SHP77 treated with DMSO at 0.1 percent for 48 hours (cell line): ENCODE results near the gene URM1.
A peak's percentile ranks its signal among the peaks of the same experiment; 100 is the strongest.

Experiments
- DNase-seq: peaks from one replicate; lab custom pipeline; 2025; lab: John Stamatoyannopoulos, UW

URM1 gene

DNA sequence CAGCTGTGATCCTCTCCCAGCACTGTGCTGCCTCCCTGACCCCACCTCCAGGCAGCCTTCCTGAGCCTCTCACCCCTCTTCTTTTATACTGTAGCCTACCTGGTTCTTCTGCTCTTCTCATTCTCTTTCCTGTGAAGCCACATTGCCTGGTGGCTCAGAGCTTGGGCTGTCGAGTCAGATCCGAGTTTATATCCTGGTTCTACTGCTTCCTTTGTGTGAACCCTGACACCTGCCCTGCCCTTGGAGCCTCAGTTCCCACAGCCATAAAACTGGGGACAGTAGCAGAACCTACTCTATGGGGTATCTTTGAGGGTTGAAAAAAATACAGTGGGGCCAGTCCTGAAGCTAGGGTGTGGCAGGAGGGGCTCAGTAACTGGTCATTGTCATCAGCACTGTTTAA lies 22.0 kb upstream of the URM1 start:
- no peak for DNase-seq

DNA sequence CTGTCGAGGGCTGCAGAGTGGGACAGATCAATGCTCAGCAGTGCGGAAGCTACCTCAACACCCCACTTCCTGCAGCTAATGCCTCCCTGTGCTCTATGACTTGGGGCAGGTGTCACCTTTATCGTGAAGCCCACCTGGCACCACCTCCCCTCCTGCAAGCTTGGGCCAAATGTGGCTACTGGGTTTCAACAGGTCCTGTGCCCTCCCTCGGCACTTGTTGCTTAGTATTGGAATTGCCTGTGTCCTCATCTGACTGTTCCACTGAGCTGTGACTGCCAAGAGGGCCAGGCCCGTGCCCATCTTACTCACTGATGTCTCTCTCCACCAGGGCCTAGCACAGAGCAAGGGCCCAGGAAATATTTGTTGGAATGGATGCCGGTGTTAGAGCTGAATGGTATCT lies 21.4 kb upstream of the URM1 start:
- DNase-seq = no peak

DNA sequence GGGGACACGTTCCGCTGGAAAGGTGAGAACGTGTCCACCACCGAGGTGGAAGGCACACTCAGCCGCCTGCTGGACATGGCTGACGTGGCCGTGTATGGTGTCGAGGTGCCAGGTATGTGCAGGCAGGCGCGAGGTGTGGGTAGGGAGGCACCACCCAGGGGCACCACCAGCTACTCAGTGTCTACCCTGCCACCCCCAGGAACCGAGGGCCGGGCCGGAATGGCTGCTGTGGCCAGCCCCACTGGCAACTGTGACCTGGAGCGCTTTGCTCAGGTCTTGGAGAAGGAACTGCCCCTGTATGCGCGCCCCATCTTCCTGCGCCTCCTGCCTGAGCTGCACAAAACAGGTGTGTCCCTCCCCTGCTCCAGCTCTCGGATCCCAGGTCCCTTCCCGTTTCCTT lies 15.7 kb upstream of the URM1 start:
- DNase-seq = no peak

DNA sequence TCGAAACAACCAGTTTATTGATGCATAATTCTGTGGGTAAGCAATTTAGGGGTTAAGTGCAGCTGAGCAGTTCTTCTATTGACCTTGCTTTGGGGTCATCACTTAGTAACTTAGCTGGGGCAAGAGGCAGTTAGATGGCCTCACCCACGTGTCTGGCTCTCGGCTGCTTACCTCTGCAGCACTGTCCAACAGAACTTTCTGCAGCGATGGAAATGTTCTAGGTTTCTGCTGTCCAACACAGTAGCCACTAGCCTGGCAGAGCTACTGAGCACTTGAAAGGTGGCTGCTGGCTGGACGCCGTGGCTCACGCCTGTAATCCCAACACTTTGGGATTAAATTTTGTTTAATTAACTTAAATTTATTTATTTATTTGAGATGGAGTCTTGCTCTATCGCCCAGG lies 13.1 kb upstream of the URM1 start:
- no peak for DNase-seq

GRCh38 chr9:128358861-128359260 lies 12.3 kb upstream of the URM1 start:
- no peak for DNase-seq

DNA sequence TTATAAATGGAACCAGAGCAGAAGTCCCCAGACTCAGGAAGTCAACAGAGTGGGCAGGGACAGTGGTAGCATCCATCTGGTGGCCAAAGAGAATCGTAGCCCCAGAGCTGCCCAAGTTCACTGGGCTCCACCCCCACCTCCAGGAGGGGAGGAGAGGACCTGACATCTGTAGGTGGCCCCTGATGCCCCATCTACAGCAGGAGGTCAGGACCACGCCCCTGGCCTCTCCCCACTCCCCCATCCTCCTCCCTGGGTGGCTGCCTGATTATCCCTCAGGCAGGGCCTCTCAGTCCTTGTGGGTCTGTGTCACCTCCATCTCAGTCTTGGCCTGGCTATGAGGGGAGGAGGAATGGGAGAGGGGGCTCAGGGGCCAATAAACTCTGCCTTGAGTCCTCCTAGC lies 10.3 kb upstream of the URM1 start:
- DNase-seq = no peak

DNA sequence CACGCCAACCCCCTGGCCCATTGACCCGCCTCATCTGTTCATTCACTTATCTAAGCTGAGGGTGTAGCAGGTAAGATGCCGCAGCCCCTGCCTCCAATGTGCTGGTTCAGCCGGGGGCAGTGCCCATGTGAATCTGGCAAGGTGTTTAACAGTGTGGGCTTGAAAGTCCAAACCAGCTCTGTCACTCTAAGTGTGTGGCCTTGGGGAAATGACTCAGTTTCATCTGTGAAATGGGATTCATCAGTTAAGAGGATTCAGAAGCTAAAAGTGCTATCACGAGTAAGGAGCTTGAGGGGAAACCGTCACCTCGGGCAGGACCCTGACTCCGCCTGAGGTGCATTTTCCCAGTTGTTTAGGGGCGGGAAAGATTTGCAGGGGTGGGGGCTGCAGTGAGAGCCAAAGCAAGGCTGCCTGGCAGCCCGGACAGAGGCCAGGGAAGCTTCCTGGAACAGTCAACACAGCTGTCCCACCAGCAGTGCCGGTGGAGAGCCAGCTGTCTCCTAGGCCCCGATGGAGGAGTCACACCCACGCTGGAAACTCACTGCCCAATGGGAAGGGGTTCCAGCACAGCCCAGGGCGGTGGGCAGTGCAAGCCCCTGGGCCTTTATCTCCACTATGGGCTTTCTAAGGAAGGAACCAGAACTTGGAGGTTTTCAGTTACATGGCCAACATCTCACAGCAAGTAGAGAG lies 9.7 kb upstream of the URM1 start:
- peak; percentile 64 for DNase-seq

DNA sequence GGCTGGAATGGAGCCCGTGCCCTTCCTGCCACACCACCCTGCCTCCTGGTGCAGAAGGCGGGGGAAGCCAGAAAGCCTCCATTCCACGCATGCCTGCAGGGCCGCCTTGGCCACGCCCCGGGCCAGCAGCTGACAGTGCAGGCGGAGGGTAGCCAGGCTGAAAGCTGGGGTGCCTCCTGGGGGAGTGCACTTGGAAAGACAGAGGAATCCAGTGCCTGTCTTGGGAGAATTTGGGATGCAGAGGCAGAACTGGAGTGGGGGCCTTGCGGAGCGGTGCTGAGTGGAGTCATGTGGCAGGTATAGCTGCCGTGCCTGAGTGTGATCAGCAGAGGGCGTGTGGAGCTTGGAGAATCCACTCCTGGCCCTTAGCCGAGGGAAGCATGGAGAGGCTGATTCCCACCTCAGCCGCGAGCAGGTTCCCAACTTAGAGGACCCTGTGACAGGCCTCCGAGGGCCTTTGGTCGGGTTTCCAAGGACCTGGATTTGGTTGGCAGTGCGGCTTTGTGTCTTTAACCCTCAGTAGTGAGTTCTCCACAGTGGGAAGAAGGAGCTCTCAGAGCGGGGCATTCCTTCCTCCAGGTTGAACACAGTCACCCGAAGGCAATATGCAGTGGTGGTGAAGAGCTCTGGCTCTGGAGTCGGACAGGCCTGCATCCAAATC lies 9.1 kb upstream of the URM1 start:
- DNase-seq = peak; percentile 76

DNA sequence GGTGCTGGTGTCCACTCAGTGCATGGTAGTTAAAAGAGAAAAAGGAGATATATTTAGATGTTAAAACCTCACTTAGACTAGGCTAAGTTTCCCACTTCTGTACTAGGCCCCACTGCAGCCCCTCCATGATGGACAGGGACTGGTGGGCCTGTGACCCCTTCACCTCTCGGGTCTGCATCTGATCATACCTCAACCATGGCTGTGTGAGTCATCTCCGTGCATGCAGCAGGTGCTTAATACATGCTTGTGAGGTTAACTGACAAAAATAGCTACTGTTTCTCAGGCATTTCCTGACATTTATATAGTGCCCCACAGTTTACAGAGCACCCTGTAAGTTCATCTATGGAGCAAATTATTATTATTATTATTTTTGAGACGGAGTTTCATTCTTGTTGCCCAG lies 8.4 kb upstream of the URM1 start:
- DNase-seq = no peak

DNA sequence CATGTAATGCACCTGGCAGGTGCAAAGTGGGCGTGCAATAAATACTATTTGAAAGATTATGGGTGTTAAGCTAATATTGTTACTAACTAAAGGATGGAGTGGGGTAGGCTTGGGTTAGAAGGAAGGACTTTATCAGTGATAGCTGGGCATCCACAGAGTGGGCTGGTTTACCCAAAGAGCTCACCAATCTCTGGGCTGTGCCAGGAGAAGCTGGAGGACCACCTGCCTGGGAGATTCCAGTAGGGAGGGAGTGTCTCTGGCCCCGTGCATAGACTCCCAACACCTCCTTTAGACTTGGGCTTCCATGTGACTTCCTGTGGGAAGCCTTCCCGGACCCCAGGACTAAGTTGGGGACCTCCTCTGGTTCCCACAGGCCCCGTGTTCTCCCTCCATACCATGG lies 5.6 kb upstream of the URM1 start:
- no peak for DNase-seq

DNA sequence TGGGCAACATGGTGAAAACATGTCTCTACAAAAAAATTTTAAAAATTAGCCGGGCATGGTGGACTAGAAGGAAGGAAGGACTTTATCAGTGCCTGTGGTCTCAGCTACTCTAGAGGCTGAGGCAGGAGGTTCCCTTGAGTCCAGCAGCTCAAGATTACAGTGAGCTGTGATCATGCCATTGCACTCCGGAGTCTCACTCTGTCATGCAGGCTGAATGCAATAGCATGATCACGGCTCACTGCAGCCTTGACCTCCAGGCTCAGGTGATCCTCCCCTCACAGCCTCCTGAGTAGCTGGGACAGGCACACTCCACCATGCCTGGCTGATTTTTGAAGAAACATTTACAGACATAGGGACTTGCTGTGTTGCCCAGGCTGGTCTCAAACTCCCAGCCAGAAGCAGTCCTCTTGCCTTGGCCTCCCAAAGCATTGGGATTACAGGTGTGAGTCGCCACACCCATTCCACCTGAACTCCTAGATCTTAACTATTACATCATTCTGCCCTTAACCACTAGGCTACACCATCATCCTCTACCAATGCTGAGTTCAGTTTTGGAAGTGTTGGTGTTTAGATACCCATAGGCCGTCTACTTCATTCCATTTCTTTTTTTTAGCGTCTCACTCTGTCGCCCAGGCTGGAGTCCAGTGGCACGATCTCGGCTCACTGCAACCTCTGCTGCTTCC lies 2.0 kb upstream of the URM1 start:
- no peak for DNase-seq

GRCh38 chr9:128370367-128370751 lies 815 bp upstream of the URM1 start:
- DNase-seq = no peak

DNA sequence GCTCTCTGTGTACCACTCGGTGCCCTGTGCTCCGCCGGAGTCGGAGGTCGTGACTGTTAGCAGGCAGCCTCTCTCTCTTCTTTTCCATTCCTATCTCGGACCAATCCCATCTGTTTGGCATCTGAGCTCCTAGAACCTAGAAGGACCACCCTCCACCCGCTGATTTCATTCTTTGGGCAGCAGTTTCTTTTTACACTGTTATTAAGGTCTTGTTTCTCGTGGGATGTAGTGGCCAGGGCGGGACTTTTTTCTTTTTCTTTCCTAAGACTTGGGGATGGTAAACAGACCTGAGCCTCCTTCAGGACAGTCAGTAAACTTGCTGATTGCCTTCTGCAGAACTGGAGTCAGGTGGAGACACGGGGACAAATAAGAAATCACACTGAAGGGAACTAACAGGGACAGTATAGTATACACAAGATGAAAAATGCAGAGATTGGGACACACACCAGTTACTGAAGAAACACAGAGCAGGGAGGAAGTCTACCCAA lies 500 bp downstream of the URM1 start:
- no peak for DNase-seq

DNA sequence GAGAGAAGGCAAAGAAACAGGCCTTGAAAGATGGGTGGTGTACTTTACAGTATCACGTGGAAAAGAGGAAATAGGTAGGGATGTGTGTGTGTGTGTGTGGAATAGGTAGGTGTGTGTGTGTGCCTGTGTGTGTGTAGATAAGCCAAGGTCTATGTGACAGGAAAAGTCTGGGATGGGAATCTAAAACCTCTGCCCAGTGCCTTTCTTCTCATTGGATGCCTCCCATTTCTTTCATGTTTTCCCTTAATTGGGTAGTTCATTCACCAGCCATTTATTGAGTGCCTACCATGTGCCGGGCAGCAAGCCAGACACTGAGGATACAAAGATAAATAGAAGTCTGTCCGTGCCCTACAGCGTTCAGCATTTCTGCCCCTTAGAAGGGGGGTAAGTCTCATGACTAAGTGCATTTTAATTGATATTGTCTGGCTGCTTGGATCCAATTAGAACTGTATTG lies 1.0 kb downstream of the URM1 start:
- no peak for DNase-seq

DNA sequence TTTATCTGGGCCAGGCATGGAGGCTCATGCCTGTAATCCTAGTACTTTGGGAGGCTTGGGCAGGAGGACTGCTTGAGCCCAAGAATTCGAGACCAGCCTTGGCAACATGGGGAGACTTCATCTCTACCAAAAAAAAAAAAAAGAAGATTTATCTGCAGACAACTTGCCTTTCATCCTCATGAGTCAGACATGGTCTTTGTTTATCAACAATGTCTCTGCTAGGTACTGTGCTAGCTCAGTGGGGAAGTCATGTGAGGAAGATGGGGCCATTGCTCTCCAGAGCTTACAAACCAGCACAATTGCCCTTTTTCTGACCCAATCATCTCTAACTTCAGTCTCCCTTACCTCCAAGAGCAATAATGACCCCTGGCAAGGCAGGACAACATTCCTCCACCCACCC lies 1.6 kb downstream of the URM1 start:
- no peak for DNase-seq

DNA sequence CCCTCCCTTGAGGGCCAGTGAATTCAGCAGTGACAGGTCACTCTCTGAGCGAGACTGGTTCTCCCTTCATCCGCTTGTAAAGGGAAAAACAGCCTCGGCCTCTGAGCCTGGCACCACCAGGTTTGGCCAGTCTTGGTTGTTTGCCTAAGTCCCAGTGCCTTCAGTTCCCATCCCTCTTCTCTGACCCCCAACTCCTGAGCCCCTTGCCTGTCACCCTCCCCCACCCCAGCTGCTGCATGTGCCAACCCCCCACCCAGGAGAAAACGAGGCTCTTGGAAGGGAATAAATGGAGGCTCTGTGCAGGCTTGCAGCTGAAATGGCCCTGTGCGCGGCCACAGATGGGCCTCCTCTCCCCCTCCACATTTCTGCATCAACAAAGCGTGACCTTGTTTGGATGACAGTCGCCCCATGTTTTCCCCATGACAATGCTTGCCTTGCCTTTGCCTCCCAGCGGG lies 3.1 kb downstream of the URM1 start:
- DNase-seq = no peak

- no peak for DNase-seq
Measured at GRCh38 chr9:128375865-128376264, 4.7 kb downstream of the URM1 start.

- no peak for DNase-seq
Measured at GRCh38 chr9:128382261-128382660, 11.1 kb downstream of the URM1 start.

- DNase-seq = no peak
Measured at GRCh38 chr9:128383007-128383753, 12.0 kb downstream of the URM1 start.

DNA sequence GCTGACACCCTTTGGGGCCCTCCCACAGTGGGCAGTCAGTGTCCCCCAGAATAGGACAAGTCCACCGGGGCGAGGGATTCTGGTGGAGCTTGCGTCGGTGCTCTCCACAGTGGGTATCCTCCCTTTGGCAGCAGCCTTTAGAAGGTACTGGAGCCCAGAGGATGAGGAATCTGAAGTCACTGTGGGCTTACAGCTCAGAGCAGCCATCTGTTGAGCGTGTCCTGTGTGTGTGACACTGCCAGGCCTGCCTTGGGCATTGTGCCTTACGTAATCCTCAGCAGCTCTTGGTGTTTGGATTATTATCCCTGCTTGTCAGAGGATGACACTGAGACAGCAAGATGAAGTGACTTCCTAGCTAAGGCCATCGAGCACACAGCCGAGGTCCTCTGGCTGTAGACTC lies 12.6 kb downstream of the URM1 start:
- no peak for DNase-seq

- no peak for DNase-seq
Measured at GRCh38 chr9:128384801-128385495, 13.8 kb downstream of the URM1 start.
